ENCODE results near the gene DCLK2. TPM values are rescaled to one million over a fixed set of nuclear protein-coding genes. Genes with fewer than 3 reads are reported as not detected.

The DCLK2 gene
- total RNA-seq, 6 experiments from 2014 or later = 0.35 to 1.8 (median 0.68) TPM

- no peak overlapping the region for H3K4me3 ChIP-seq
- no peaks in the 10 kb centered on the region for H3K4me1 ChIP-seq
- no peaks in the 10 kb centered on the region for H3K36me3 ChIP-seq
- no peaks in the 10 kb centered on the region for H3K27me3 ChIP-seq
- no peak for DNase-seq
- intact Hi-C loops (cut with DNase I) = no loop called here
- no peak for TF ChIP-seq CTCF (IDR thresholded peaks at IDR 0.05)
- no peak for TF ChIP-seq POLR2A (IDR thresholded peaks at IDR 0.05)
- 83% methylated on average over 1 of the region's 1 CpG for WGBS (ENCODE audit: insufficient coverage, low coverage, low lambda C conversion rate, missing lambda C conversion rate)
- no peaks in the 10 kb centered on the region for H3K9me3 ChIP-seq
- ATAC-seq = no peak
- no peak overlapping the region for H3K27ac ChIP-seq
These were observed 72.4 kb downstream of the DCLK2 start for GRCh38 chr4:150150629-150151062.

GRCh38 chr4:150152766-150153165 is 74.5 kb downstream of the DCLK2 start:
- ATAC-seq (no peak), DNase-seq (no peak)
- H3K36me3 ChIP-seq = no peaks in the 10 kb centered on the region
- no peak for TF ChIP-seq CTCF (IDR thresholded peaks at IDR 0.05)
- no peak for TF ChIP-seq POLR2A (IDR thresholded peaks at IDR 0.05)
- H3K4me3 ChIP-seq = no peak overlapping the region
- no peaks in the 10 kb centered on the region for H3K27me3 ChIP-seq
- no peak overlapping the region for H3K27ac ChIP-seq
- H3K4me1 ChIP-seq = no peaks in the 10 kb centered on the region
- intact Hi-C loops (cut with DNase I) = no loop called here
- H3K9me3 ChIP-seq = no peaks in the 10 kb centered on the region
- WGBS (ENCODE audit: insufficient coverage, low coverage, low lambda C conversion rate, missing lambda C conversion rate) = 50% methylated on average over 3 of the region's 3 CpGs

GRCh38 chr4:150155391-150155790 is 77.1 kb downstream of the DCLK2 start:
- intact Hi-C loops (cut with DNase I) = no loop called here
- ATAC-seq = no peak
- H3K4me1 ChIP-seq = no peaks in the 10 kb centered on the region
- no peaks in the 10 kb centered on the region for H3K9me3 ChIP-seq
- 72% methylated on average over 4 of the region's 4 CpGs for WGBS (ENCODE audit: insufficient coverage, low coverage, low lambda C conversion rate, missing lambda C conversion rate)
- H3K36me3 ChIP-seq = no peaks in the 10 kb centered on the region
- no peak for DNase-seq
- no peak overlapping the region for H3K27ac ChIP-seq
- H3K27me3 ChIP-seq = no peaks in the 10 kb centered on the region
- H3K4me3 ChIP-seq = no peak overlapping the region
- TF ChIP-seq POLR2A (IDR thresholded peaks at IDR 0.05) (no peak), CTCF (IDR thresholded peaks at IDR 0.05) (no peak)

- no peak overlapping the region for H3K4me3 ChIP-seq
- ATAC-seq (no peak), DNase-seq (no peak)
- 83% methylated on average over 4 of the region's 4 CpGs for WGBS (ENCODE audit: insufficient coverage, low coverage, low lambda C conversion rate, missing lambda C conversion rate)
- no peaks in the 10 kb centered on the region for H3K36me3 ChIP-seq
- no peak overlapping the region for H3K27ac ChIP-seq
- TF ChIP-seq CTCF (IDR thresholded peaks at IDR 0.05) (no peak), POLR2A (IDR thresholded peaks at IDR 0.05) (no peak)
- H3K9me3 ChIP-seq = no peaks in the 10 kb centered on the region
- intact Hi-C loops (cut with DNase I) = no loop called here
- H3K27me3 ChIP-seq = no peaks in the 10 kb centered on the region
- H3K4me1 ChIP-seq = no peaks in the 10 kb centered on the region
These were observed 78.3 kb downstream of the DCLK2 start for GRCh38 chr4:150156543-150156942.

GRCh38 chr4:150158041-150158440 is 79.8 kb downstream of the DCLK2 start:
- ATAC-seq (no peak), DNase-seq (no peak)
- no peak overlapping the region for H3K27ac ChIP-seq
- intact Hi-C loops (cut with DNase I) = no loop called here
- H3K27me3 ChIP-seq = no peaks in the 10 kb centered on the region
- no peak overlapping the region for H3K4me3 ChIP-seq
- TF ChIP-seq POLR2A (IDR thresholded peaks at IDR 0.05) = no peak
- no peak for TF ChIP-seq CTCF (IDR thresholded peaks at IDR 0.05)
- H3K36me3 ChIP-seq = no peaks in the 10 kb centered on the region
- no peaks in the 10 kb centered on the region for H3K9me3 ChIP-seq
- no peaks in the 10 kb centered on the region for H3K4me1 ChIP-seq
- WGBS (ENCODE audit: insufficient coverage, low coverage, low lambda C conversion rate, missing lambda C conversion rate) = 50% methylated on average over 1 of the region's 1 CpG

All from right lobe of liver (tissue), 6 donors.